ENCODE measurements around the gene ACOT6. TPM values are rescaled to one million over a fixed set of nuclear protein-coding genes. Genes with fewer than 3 reads are reported as not detected.
"Not testable (repeated sequence)": the region's sequence is repeated elsewhere in the genome, so short reads cannot be mapped to it uniquely, and the experiment has no call there.

The ACOT6 gene
- total RNA-seq, 4 donors from 2014 or later: 0.63 TPM; not detected in 3

DNA sequence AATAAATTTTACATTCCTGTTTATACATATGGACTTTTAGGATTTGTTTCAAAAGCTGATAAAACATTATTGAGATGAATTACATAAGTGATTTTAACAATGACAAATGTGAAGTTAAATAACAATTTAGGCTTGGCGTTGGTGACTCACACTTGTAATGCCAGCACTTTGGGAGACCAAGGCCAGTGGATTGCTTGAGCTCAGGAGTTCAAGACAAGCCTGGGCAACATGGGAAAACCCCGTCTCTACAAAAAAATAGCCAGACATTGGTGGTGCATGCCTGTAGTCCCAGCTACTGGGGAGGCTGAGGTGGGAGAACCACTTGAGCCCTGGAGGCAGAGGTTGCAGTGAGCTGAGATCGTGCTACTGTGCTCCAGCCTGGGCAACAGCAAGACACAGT lies 35.9 kb upstream of the ACOT6 start:
- ATAC-seq (ENCODE audit: low FRiP score) (no peak), DNase-seq (ENCODE audit: low spot score) (no peak)
- no peak for TF ChIP-seq CTCF (IDR thresholded peaks at IDR 0.05)

- not testable (repeated sequence) for DNase-seq (ENCODE audit: low spot score)
- peak; percentile 44 for ATAC-seq (ENCODE audit: low FRiP score)
These were observed 35.1 kb upstream of the ACOT6 start for GRCh38 chr14:73577214-73577613.

DNA sequence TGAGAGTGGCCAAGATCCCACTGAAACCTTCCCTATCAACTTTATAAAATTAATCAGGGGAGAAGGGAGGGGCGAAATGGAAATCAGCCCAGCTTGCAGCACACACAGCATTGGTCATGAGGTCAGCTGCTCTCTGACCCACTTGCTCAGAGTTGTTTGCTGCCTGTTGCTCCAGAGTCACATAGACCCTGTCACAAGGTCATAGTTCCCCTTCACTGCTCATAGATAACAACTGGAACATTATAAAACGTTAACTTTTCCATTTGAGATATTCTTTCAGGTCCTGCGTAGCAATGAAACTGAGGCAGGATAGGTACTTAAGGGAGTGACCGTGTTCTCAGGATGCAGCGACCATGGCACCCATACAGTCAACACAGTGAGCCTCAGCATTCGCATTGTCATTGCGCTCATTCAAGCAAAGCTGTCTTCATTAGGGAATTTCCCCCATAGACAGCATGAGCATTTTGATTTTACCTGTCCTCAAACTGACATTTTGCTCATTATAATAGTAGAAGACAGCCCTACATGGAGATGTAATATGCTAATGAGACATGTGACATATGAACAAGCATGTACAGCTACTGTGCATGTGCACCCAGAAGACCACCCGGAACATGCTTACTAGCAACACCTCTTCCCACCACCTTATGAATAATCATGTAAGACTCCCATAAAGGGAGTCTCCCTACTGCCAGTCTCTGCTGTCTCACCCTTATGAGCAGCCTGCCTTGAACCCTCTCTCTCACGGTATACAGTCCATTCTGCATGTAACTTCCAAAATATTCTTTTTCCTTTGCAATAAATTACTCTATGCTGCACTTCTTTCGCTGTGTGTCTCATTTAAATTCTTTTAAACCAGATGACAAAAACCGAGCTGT lies 30.0 kb upstream of the ACOT6 start:
- not testable (repeated sequence) for DNase-seq (ENCODE audit: low spot score)

GRCh38 chr14:73588695-73589094 lies 23.6 kb upstream of the ACOT6 start:
- ATAC-seq (ENCODE audit: low FRiP score): no peak
- TF ChIP-seq CTCF (IDR thresholded peaks at IDR 0.05): no peak
- DNase-seq (ENCODE audit: low spot score): no peak

More for the DNA sequence above, 30.0 kb upstream of the ACOT6 start:
- ATAC-seq (ENCODE audit: low FRiP score): not testable (repeated sequence)

DNA sequence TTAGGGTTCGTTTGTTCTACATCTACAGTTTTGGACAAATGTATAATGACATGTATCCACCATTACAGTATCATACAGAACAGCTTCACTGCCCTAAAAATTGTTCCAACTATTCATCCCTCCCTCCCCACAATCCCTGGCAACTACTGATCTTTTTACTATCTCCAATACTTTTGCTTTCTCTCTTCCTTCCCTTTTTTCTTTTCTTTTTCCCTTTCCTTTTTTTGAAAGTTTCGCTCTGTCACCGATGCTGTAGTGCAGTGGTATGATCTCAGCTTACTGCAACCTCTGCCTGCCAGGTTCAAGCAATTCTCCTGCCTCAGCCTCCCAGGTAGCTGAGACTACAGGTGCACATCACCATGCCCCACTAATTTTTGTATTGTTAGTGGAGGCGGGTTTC lies 23.2 kb upstream of the ACOT6 start:
- TF ChIP-seq CTCF (IDR thresholded peaks at IDR 0.05): no peak
- no peak for DNase-seq (ENCODE audit: low spot score)
- ATAC-seq (ENCODE audit: low FRiP score): no peak

- not testable (repeated sequence) for ATAC-seq (ENCODE audit: low FRiP score); DNase-seq (ENCODE audit: low spot score)
These were observed 21.7 kb upstream of the ACOT6 start for GRCh38 chr14:73590673-73591004.

GRCh38 chr14:73591690-73592449 lies 20.4 kb upstream of the ACOT6 start, which contains the start of gene ACOT4:
TSS of gene ACOT4 (plus strand) at chr14:73591873. CDS start at chr14:73591960, 87 bp downstream.
- DNase-seq (ENCODE audit: low spot score): no peak
- no peak for TF ChIP-seq CTCF (IDR thresholded peaks at IDR 0.05)
- peak; percentile 82 for ATAC-seq (ENCODE audit: low FRiP score)

- DNase-seq (ENCODE audit: low spot score) (no peak), ATAC-seq (ENCODE audit: low FRiP score) (no peak)
- no peak for TF ChIP-seq CTCF (IDR thresholded peaks at IDR 0.05)
These were observed 17.8 kb upstream of the ACOT6 start for GRCh38 chr14:73594491-73594890.

Measured in omental fat pad (tissue), 4 donors.